Measurements from ENCODE around the gene ZBTB20.
A peak's percentile ranks its signal among the peaks of the same experiment; 100 is the strongest.

Gene ZBTB20

GRCh38 chr3:114389156-114389555 is 757.9 kb downstream of the ZBTB20 start:
- TF ChIP-seq CTCF (IDR thresholded peaks at IDR 0.05; ENCODE audit: low read depth, low read length, missing control alignments) = no peak
- no peak overlapping the region for H3K4me3 ChIP-seq (ENCODE audit: low read depth, low read length)
- no peak for DNase-seq (ENCODE audit: low read depth)

- TF ChIP-seq CTCF (IDR thresholded peaks at IDR 0.05; ENCODE audit: low read depth, low read length, missing control alignments) = no peak
- no peak for DNase-seq (ENCODE audit: low read depth)
- H3K4me3 ChIP-seq (ENCODE audit: low read depth, low read length) = peak overlapping the region; percentile 28
These were observed 762.6 kb downstream of the ZBTB20 start for GRCh38 chr3:114384558-114384903.

GRCh38 chr3:114383875-114384557 is 763.1 kb downstream of the ZBTB20 start:
- TF ChIP-seq CTCF (IDR thresholded peaks at IDR 0.05; ENCODE audit: low read depth, low read length, missing control alignments) = peak; percentile 96
- H3K4me3 ChIP-seq (ENCODE audit: low read depth, low read length) = peak overlapping the region; percentile 28
- DNase-seq (ENCODE audit: low read depth) = peak; percentile 49

- no peak for DNase-seq (ENCODE audit: low read depth)
- no peak overlapping the region for H3K4me3 ChIP-seq (ENCODE audit: low read depth, low read length)
- TF ChIP-seq CTCF (IDR thresholded peaks at IDR 0.05; ENCODE audit: low read depth, low read length, missing control alignments) = no peak
These were observed 766.8 kb downstream of the ZBTB20 start for GRCh38 chr3:114380233-114380651.

DNA sequence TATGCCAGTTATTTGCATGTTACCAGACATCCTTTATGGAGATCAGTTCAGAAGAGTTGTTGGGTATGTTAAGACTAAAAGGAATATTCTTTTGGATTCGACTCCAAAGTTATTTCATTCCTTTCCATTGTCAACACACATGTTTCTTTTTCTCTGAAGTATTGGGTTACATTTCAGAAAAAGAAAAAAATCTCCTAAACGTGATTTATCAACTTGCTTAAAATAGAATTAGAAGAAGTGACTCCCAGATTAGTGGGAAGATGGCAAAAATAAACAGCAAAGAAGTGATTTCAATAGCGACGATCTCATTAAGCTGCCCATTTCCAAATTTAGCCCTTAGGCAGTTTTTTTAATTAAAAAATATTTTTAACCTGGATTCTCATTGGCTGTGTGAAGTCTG is 767.8 kb downstream of the ZBTB20 start:
- no peak for DNase-seq (ENCODE audit: low read depth)
- H3K4me3 ChIP-seq (ENCODE audit: low read depth, low read length) = no peak overlapping the region
- TF ChIP-seq CTCF (IDR thresholded peaks at IDR 0.05; ENCODE audit: low read depth, low read length, missing control alignments) = no peak

- no peak overlapping the region for H3K4me3 ChIP-seq (ENCODE audit: low read depth, low read length)
- no peak for DNase-seq (ENCODE audit: low read depth)
- TF ChIP-seq CTCF (IDR thresholded peaks at IDR 0.05; ENCODE audit: low read depth, low read length, missing control alignments) = no peak
These were observed 768.3 kb downstream of the ZBTB20 start for GRCh38 chr3:114378760-114379159.

DNA sequence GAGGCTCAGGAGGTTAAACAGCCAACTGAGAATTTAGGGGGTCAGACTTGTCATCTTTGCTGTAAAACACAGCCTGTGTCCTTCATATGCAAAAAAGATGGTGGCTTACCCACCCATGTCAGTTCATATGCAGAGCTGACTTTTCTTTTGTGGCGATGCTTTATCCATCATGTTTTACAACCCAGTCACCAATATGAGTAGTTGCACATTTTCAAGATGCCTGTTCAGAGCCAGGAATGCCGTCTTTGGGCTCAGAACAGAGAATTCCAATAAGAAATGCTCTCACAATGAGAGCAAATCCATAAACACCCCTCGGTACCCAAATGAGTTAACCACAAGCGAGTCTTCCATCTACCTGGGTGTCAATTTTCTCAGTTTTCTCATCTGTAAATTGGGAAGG is 769.7 kb downstream of the ZBTB20 start:
- DNase-seq (ENCODE audit: low read depth) = no peak
- H3K4me3 ChIP-seq (ENCODE audit: low read depth, low read length) = no peak overlapping the region
- TF ChIP-seq CTCF (IDR thresholded peaks at IDR 0.05; ENCODE audit: low read depth, low read length, missing control alignments) = no peak

Data from GM12864 (cell line).